ENCODE results near the gene FPR2. TPM values are rescaled to one million over a fixed set of nuclear protein-coding genes. Genes with fewer than 3 reads are reported as not detected.

FPR2 gene
- total and polyA plus RNA-seq, 9 of the 15 experiments (the other 6 are each of a cell fraction or from before 2014, with no cell fraction given) = 0.03 to 0.15 (median 0.07) TPM; not detected in 6

DNA sequence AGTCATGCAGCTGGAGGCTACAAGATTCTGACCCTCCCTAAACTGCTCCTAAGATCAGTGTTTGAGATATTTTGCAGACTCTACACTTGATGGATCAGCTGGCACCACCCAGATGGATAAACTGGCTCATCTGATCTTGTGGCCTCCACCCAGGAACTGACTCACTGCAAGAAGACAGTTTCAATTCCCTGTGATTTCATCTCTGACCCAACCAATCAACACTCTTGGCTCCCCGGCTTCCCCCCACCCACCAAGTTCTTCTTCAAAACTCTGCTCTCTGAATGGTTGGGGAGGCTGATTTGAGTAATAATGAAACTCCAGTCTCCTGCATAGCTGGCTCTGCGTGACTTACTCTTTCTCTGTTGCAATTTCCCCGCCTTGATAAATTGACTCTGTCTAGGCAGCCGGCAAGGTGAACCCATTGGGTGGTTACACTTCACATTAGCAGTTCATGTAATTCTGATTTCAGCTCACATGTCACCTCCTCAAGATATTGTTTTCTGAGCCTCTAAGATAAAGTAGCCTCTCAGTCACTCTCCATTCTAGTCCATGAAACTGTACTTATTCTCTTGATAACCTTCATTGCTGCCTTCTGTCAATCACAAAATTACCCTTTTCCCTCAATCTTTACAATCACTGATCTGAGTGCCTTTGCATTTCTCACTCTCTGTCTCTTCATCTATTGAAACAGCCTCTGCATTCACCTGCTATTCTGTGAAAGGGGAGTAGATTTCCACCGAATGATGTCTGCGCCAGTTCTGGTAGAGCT, 24.1 kb downstream of the FPR2 start (continued):
- TF ChIP-seq, protein P1, sequence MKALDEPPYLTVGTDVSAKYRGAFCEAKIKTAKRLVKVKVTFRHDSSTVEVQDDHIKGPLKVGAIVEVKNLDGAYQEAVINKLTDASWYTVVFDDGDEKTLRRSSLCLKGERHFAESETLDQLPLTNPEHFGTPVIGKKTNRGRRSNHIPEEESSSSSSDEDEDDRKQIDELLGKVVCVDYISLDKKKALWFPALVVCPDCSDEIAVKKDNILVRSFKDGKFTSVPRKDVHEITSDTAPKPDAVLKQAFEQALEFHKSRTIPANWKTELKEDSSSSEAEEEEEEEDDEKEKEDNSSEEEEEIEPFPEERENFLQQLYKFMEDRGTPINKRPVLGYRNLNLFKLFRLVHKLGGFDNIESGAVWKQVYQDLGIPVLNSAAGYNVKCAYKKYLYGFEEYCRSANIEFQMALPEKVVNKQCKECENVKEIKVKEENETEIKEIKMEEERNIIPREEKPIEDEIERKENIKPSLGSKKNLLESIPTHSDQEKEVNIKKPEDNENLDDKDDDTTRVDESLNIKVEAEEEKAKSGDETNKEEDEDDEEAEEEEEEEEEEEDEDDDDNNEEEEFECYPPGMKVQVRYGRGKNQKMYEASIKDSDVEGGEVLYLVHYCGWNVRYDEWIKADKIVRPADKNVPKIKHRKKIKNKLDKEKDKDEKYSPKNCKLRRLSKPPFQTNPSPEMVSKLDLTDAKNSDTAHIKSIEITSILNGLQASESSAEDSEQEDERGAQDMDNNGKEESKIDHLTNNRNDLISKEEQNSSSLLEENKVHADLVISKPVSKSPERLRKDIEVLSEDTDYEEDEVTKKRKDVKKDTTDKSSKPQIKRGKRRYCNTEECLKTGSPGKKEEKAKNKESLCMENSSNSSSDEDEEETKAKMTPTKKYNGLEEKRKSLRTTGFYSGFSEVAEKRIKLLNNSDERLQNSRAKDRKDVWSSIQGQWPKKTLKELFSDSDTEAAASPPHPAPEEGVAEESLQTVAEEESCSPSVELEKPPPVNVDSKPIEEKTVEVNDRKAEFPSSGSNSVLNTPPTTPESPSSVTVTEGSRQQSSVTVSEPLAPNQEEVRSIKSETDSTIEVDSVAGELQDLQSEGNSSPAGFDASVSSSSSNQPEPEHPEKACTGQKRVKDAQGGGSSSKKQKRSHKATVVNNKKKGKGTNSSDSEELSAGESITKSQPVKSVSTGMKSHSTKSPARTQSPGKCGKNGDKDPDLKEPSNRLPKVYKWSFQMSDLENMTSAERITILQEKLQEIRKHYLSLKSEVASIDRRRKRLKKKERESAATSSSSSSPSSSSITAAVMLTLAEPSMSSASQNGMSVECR (CRISPR knock-in tag; IDR thresholded peaks at IDR 0.05) = no peak
- TF ChIP-seq GABPA (tag; conservative IDR thresholded peaks at IDR 0.05; ENCODE audit: low read depth) (peak; percentile 13; the same call in 1 of the 2 replicates), GABPB2 (CRISPR knock-in tag; conservative IDR thresholded peaks at IDR 0.05) (no peak), SMAD4 (CRISPR knock-in tag; conservative IDR thresholded peaks at IDR 0.05) (peak; percentile 39; the same call in 1 of the 2 replicates), HNRNPL (IDR thresholded peaks at IDR 0.05; ENCODE audit: low read depth, low read length) (no peak), FOXM1 (IDR thresholded peaks at IDR 0.05; ENCODE audit: low read depth) (peak; percentile 87), FOXM1 (CRISPR knock-in tag; IDR thresholded peaks at IDR 0.05; ENCODE audit: low read depth) (no peak), GTF2B (IDR thresholded peaks at IDR 0.05; ENCODE audit: extremely low read depth, insufficient read length) (no peak), L3MBTL2 (IDR thresholded peaks at IDR 0.05) (peak; percentile 50; the same call in 1 of the 2 replicates), FOXP1 (CRISPR knock-in tag; IDR thresholded peaks at IDR 0.05) (no peak), CTBP1 (IDR thresholded peaks at IDR 0.05; ENCODE audit: borderline replicate concordance) (peak; percentile 80), HDAC3 (IDR thresholded peaks at IDR 0.05; ENCODE audit: borderline replicate concordance, partially characterized antibody) (peak; percentile 9)
- TF ChIP-seq, protein P2, sequence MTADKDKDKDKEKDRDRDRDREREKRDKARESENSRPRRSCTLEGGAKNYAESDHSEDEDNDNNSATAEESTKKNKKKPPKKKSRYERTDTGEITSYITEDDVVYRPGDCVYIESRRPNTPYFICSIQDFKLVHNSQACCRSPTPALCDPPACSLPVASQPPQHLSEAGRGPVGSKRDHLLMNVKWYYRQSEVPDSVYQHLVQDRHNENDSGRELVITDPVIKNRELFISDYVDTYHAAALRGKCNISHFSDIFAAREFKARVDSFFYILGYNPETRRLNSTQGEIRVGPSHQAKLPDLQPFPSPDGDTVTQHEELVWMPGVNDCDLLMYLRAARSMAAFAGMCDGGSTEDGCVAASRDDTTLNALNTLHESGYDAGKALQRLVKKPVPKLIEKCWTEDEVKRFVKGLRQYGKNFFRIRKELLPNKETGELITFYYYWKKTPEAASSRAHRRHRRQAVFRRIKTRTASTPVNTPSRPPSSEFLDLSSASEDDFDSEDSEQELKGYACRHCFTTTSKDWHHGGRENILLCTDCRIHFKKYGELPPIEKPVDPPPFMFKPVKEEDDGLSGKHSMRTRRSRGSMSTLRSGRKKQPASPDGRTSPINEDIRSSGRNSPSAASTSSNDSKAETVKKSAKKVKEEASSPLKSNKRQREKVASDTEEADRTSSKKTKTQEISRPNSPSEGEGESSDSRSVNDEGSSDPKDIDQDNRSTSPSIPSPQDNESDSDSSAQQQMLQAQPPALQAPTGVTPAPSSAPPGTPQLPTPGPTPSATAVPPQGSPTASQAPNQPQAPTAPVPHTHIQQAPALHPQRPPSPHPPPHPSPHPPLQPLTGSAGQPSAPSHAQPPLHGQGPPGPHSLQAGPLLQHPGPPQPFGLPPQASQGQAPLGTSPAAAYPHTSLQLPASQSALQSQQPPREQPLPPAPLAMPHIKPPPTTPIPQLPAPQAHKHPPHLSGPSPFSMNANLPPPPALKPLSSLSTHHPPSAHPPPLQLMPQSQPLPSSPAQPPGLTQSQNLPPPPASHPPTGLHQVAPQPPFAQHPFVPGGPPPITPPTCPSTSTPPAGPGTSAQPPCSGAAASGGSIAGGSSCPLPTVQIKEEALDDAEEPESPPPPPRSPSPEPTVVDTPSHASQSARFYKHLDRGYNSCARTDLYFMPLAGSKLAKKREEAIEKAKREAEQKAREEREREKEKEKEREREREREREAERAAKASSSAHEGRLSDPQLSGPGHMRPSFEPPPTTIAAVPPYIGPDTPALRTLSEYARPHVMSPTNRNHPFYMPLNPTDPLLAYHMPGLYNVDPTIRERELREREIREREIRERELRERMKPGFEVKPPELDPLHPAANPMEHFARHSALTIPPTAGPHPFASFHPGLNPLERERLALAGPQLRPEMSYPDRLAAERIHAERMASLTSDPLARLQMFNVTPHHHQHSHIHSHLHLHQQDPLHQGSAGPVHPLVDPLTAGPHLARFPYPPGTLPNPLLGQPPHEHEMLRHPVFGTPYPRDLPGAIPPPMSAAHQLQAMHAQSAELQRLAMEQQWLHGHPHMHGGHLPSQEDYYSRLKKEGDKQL (CRISPR knock-in tag; IDR thresholded peaks at IDR 0.05; ENCODE audit: borderline replicate concordance) = no peak
- TF ChIP-seq, protein P3, sequence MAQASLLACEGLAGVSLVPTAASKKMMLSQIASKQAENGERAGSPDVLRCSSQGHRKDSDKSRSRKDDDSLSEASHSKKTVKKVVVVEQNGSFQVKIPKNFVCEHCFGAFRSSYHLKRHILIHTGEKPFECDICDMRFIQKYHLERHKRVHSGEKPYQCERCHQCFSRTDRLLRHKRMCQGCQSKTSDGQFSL (CRISPR knock-in tag; IDR thresholded peaks at IDR 0.05) = no peak
- TF ChIP-seq, protein P3 (tag; IDR thresholded peaks at IDR 0.05) = no peak

All from K562 (cell line).